Left lung (tissue), 10 donors: ENCODE data around the gene PCSK9. TPM values are rescaled to one million over a fixed set of nuclear protein-coding genes. Genes with fewer than 3 reads are reported as not detected.

Experiments used
- ATAC-seq: fragments of 200-7000 bp; cut with Tn5 transposase; one replicate; pipeline ENCODE4 v1.9.1; 2020; ENCODE audit warnings: moderate library complexity
- DNase-seq, 4 donors: peaks; one replicate each; pipeline ENCODE4 v3.0.0-alpha.2; 2013 to 2020
- H3K27ac ChIP-seq, 2 donors: fragments of 200-600 bp; sonication (generic) in 1 of 2; one replicate each; pipeline versions ENCODE4 v1.5.0 to v1.8.0; 2020 to 2021
- H3K27me3 ChIP-seq, 2 donors: fragments of 200-600 bp; sonication (generic) in 1 of 2; one replicate each; pipeline versions ENCODE4 v1.5.0 to v1.8.0; 2020 to 2021
- H3K36me3 ChIP-seq, 2 donors: fragments of 200-600 bp; sonication (generic) in 1 of 2; one replicate each; pipeline versions ENCODE4 v1.5.0 to v1.8.0; 2020 to 2021
- H3K4me1 ChIP-seq, 2 donors: fragments of 200-600 bp; one replicate each; pipeline ENCODE4 v1.8.0; 2021
- H3K4me3 ChIP-seq, 2 donors: fragments of 200-600 bp; sonication (generic) in 1 of 2; one replicate each; pipeline versions ENCODE4 v1.5.0 to v1.8.0; 2020 to 2021; ENCODE audit warnings: mild to moderate bottlenecking in 1 of 2
- H3K9me3 ChIP-seq, 2 donors: fragments of 200-600 bp; sonication (generic) in 1 of 2; one replicate each; pipeline versions ENCODE4 v1.5.0 to v1.8.0; 2020 to 2021
- CTCF ChIP-seq, 2 donors: fragments of 200-600 bp; sonication (generic) in 1 of 2; IDR thresholded peaks; one replicate each; pipeline versions ENCODE4 v1.5.0 to v1.8.0; 2021; ENCODE audit warnings: antibody characterized with exemption in 2 of 2
- intact Hi-C, 2 donors: fragments of 100-400 bp; cut with DNase I; formaldehyde crosslinking; loops; one replicate each; pipeline versions ENCODE4 v1.11.2 to v1.14.2; 2022
- polyA plus RNA-seq, 6 donors: library from polyadenylated mRNA; unstranded; fragments of 120-200 nt; gene quantifications; one replicate each; pipeline ENCODE4 v1.2.1, GENCODE V29; 2013; ENCODE audit not compliant: insufficient read length in 6 of 6
- total RNA-seq, 2 donors: library from RNA; stranded (reverse); fragmentation: NEBNext Ultra II Directional; extraction: Animal tissue kit (Norgen Biotek cat#: 25700); gene quantifications; one replicate each; pipeline ENCODE4 v1.2.1, GENCODE V29; 2021
- donor health status: DM: no; HTN: yes; CAD: no.
- donor health status: DM: no; HTN: no; CAD: no.

Gene PCSK9
- total and polyA plus RNA-seq, 8 donors = 0.63 to 55.0 (median 1.5) TPM

- DNase-seq = no peak
- Histone ChIP-seq H3K27me3 (peaks cover 17 to 71% of the 10 kb centered on the region in 2 donors), H3K36me3 (no peaks in the 10 kb centered on the region), H3K4me3 (peak overlapping the region in 1 of 2 donors; percentile 50), H3K4me1 (peaks cover 0 to 32% of the 10 kb centered on the region in 2 donors), H3K9me3 (no peaks in the 10 kb centered on the region), H3K27ac (peak overlapping the region in 1 of 2 donors; percentile 28)
- TF ChIP-seq CTCF (IDR thresholded peaks at IDR 0.05) = no peak
- ATAC-seq = no peak
- intact Hi-C loops = no loop called here
Observed at GRCh38 chr1:55038974-55039341, 390 bp upstream of the PCSK9 start.

GRCh38 chr1:55040083-55040932 lies 960 bp downstream of the PCSK9 start:
- intact Hi-C loops = no loop called here
- Histone ChIP-seq H3K27me3 (peaks cover 17 to 60% of the 10 kb centered on the region in 2 donors), H3K27ac (peak overlapping the region in 1 of 2 donors; percentile 65), H3K4me3 (peak overlapping the region; percentile 32 to 50), H3K9me3 (no peaks in the 10 kb centered on the region), H3K36me3 (no peaks in the 10 kb centered on the region), H3K4me1 (peaks cover 0 to 32% of the 10 kb centered on the region in 2 donors)
- peak in 1 of 4 donors; percentile 31 for DNase-seq
- no peak for TF ChIP-seq CTCF (IDR thresholded peaks at IDR 0.05)
- ATAC-seq = peak; percentile 57

- Histone ChIP-seq H3K4me1 (peaks cover 0 to 32% of the 10 kb centered on the region in 2 donors), H3K27me3 (peaks cover 17 to 60% of the 10 kb centered on the region in 2 donors), H3K9me3 (no peaks in the 10 kb centered on the region), H3K36me3 (no peaks in the 10 kb centered on the region), H3K27ac (no peak overlapping the region), H3K4me3 (peak overlapping the region; percentile 32 to 50)
- intact Hi-C loops = no loop called here
- ATAC-seq = peak; percentile 7
- TF ChIP-seq CTCF (IDR thresholded peaks at IDR 0.05) = no peak
- no peak for DNase-seq
Observed at GRCh38 chr1:55040933-55041494, 1.7 kb downstream of the PCSK9 start.

- TF ChIP-seq CTCF (IDR thresholded peaks at IDR 0.05) = no peak
- peaks cover 0 to 32% of the 10 kb centered on the region in 2 donors for H3K4me1 ChIP-seq
- H3K27ac ChIP-seq = no peak overlapping the region
- H3K9me3 ChIP-seq = no peaks in the 10 kb centered on the region
- DNase-seq (no peak), ATAC-seq (no peak)
- intact Hi-C loops = no loop called here
- peaks cover 17 to 59% of the 10 kb centered on the region in 2 donors for H3K27me3 ChIP-seq
- H3K36me3 ChIP-seq = no peaks in the 10 kb centered on the region
- peak overlapping the region in 1 of 2 donors; percentile 50 for H3K4me3 ChIP-seq
Observed at GRCh38 chr1:55041613-55042012, 2.3 kb downstream of the PCSK9 start.

GRCh38 chr1:55043011-55043410 lies 3.7 kb downstream of the PCSK9 start:
- ATAC-seq (no peak), DNase-seq (no peak)
- Histone ChIP-seq H3K27me3 (peaks cover 17 to 45% of the 10 kb centered on the region in 2 donors), H3K36me3 (no peaks in the 10 kb centered on the region), H3K9me3 (no peaks in the 10 kb centered on the region), H3K27ac (no peak overlapping the region), H3K4me3 (no peak overlapping the region), H3K4me1 (peaks cover 0 to 28% of the 10 kb centered on the region in 2 donors)
- no peak for TF ChIP-seq CTCF (IDR thresholded peaks at IDR 0.05)
- intact Hi-C loops = no loop called here
